H1 (cell line): ENCODE results near the gene ATF7IP2. TPM values are rescaled to one million over a fixed set of nuclear protein-coding genes. Genes with fewer than 3 reads are reported as not detected.

Source experiments
- CTCF ChIA-PET: fragments of 300-600 bp; sonication (Branson Sonifier 250); formaldehyde crosslinking; loops from one replicate; lab custom pipeline; 2021; ENCODE audit not compliant: partially characterized antibody; lab: Charles Lee
- POLR2A ChIA-PET: fragments of 300-600 bp; sonication (Branson Sonifier 250); formaldehyde crosslinking; loops from one replicate; lab custom pipeline; 2021; ENCODE audit warnings: inconsistent platforms; ENCODE audit not compliant: partially characterized antibody; lab: Charles Lee
- DNase-seq, 2 experiments: peaks; one replicate each; pipeline versions ENCODE4 v3.0.0 to v3.0.0-alpha.2; 2010 to 2022; ENCODE audit warnings: low spot score in 2 of 2, low read depth in 1 of 2, mixed read lengths in 1 of 2
- FAIRE-seq: peaks from 2 replicates; lab custom pipeline; 2011; peaks lifted over from hg19 to GRCh38; lab: Jason Lieb, UNC
- H2AFZ ChIP-seq: 2 replicates; pipeline ENCODE4 v1.8.1; 2012; ENCODE audit warnings: low read length, inconsistent platforms
- H2AK5ac ChIP-seq: 2 replicates; pipeline ENCODE4 v1.6.1; 2013; ENCODE audit warnings: low read depth, low read length
- H2BK120ac ChIP-seq: replicated peaks from 2 replicates; pipeline ENCODE3; 2013; ENCODE audit warnings: low read depth, low read length, inconsistent platforms
- H2BK12ac ChIP-seq: 2 replicates; pipeline ENCODE4 v1.6.1; 2013; ENCODE audit warnings: low read depth, low read length
- H2BK15ac ChIP-seq: 2 replicates; pipeline ENCODE4 v1.6.1; 2013; ENCODE audit warnings: low read length
- H2BK20ac ChIP-seq: 2 replicates; pipeline ENCODE4 v1.6.1; 2013; ENCODE audit warnings: low read length
- H2BK5ac ChIP-seq: 2 replicates; pipeline ENCODE4 v1.6.1; 2013; ENCODE audit warnings: low read depth, low read length
- H3K14ac ChIP-seq: 2 replicates; pipeline ENCODE4 v1.6.1; 2013; ENCODE audit warnings: inconsistent platforms; ENCODE audit not compliant: insufficient read length
- H3K18ac ChIP-seq: 2 replicates; pipeline ENCODE4 v1.6.1; 2013; ENCODE audit warnings: low read length; ENCODE audit errors: extremely low read depth
- H3K23ac ChIP-seq: 2 replicates; pipeline ENCODE4 v1.6.1; 2013; ENCODE audit warnings: inconsistent platforms; ENCODE audit not compliant: insufficient read length
- H3K23me2 ChIP-seq: 2 replicates; pipeline ENCODE4 v1.6.1; 2013; ENCODE audit warnings: low read depth, low read length
- H3K27ac ChIP-seq: 2 replicates; pipeline ENCODE4 v1.6.1; 2011; ENCODE audit warnings: low read depth, low read length, inconsistent platforms
- H3K27me3 ChIP-seq, 4 experiments: replicated peaks in 1 of 4; 1 replicate in 1 of 4; 2 replicates in 3 of 4; pipeline versions ENCODE4 v1.6.1 to v1.8.1; 2011 to 2013; ENCODE audit warnings: low read length in 3 of 4, mild to moderate bottlenecking in 3 of 4, inconsistent platforms in 2 of 4, mixed read lengths in 2 of 4, moderate library complexity in 1 of 4; ENCODE audit not compliant: control insufficient read depth in 3 of 4, insufficient read depth in 3 of 4; ENCODE audit errors: extremely low read depth in 1 of 4
- H3K36me3 ChIP-seq, 4 experiments: 2 replicates each; pipeline versions ENCODE4 v1.6.1 to v1.8.1; 2011 to 2013; ENCODE audit warnings: mild to moderate bottlenecking in 4 of 4, low read length in 3 of 4, moderate library complexity in 2 of 4, control low read depth in 1 of 4, inconsistent platforms in 1 of 4; ENCODE audit not compliant: insufficient read depth in 4 of 4, control insufficient read depth in 2 of 4
- H3K4ac ChIP-seq: replicated peaks from 2 replicates; pipeline ENCODE3; 2013; ENCODE audit warnings: low read length, low read depth, mixed read lengths, inconsistent platforms; ENCODE audit not compliant: insufficient read length
- H3K4me1 ChIP-seq, 4 experiments: replicated peaks in 1 of 4; 1 replicate in 1 of 4; 2 replicates in 3 of 4; pipeline versions ENCODE4 v1.6.1 to v1.8.1; 2011 to 2013; ENCODE audit warnings: low read length in 3 of 4, inconsistent platforms in 2 of 4, mixed read lengths in 1 of 4; ENCODE audit not compliant: insufficient read depth in 4 of 4, control insufficient read depth in 3 of 4
- H3K4me2 ChIP-seq, 2 experiments: 2 replicates each; pipeline versions ENCODE4 v1.6.1 to v1.8.1; 2011 to 2013; ENCODE audit warnings: low read depth in 2 of 2, low read length in 2 of 2, control low read depth in 1 of 2, inconsistent platforms in 1 of 2, mild to moderate bottlenecking in 1 of 2; ENCODE audit not compliant: insufficient read depth in 1 of 2
- H3K4me3 ChIP-seq, 4 experiments: fragments of 200-600, 300-600 bp in 1 of 4; sonication (generic), shearing (Covaris generic), sonication (Bioruptor Twin) in 1 of 4; 2 replicates each; pipeline versions ENCODE4 v1.5.1 to v1.8.1; 2011 to 2016; ENCODE audit warnings: low read length in 4 of 4, low read depth in 3 of 4, control low read depth in 2 of 4, inconsistent platforms in 2 of 4, mild to moderate bottlenecking in 2 of 4, mixed read lengths in 1 of 4, moderate library complexity in 1 of 4; ENCODE audit not compliant: insufficient read depth in 2 of 4; ENCODE audit errors: extremely low read depth in 1 of 4
- H3K56ac ChIP-seq: replicated peaks from 2 replicates; pipeline ENCODE3; 2013; ENCODE audit warnings: low read depth, mild to moderate bottlenecking, mixed read lengths, low read length, inconsistent platforms; ENCODE audit not compliant: insufficient read length
- H3K79me1 ChIP-seq: 2 replicates; pipeline ENCODE4 v1.6.1; 2013; ENCODE audit warnings: low read depth, low read length, control low read depth
- H3K79me2 ChIP-seq, 2 experiments: 2 replicates each; pipeline versions ENCODE4 v1.6.1 to v1.8.1; 2012 to 2013; ENCODE audit warnings: low read length in 2 of 2, mild to moderate bottlenecking in 2 of 2, inconsistent platforms in 1 of 2; ENCODE audit not compliant: insufficient read depth in 2 of 2, control insufficient read depth in 1 of 2
- H3K9ac ChIP-seq, 4 experiments: replicated peaks in 1 of 4; 1 replicate in 1 of 4; 2 replicates in 3 of 4; pipeline versions ENCODE4 v1.6.1 to v1.8.1; 2011 to 2013; ENCODE audit warnings: low read depth in 3 of 4, low read length in 3 of 4, control low read depth in 2 of 4, mild to moderate bottlenecking in 2 of 4, moderate library complexity in 2 of 4, inconsistent platforms in 1 of 4; ENCODE audit errors: extremely low read depth in 1 of 4
- H3K9me3 ChIP-seq, 2 experiments: 2 replicates each; pipeline versions ENCODE4 v1.6.1 to v1.8.1; 2012 to 2013; ENCODE audit warnings: mild to moderate bottlenecking in 2 of 2, moderate library complexity in 2 of 2, control low read depth in 1 of 2, inconsistent platforms in 1 of 2, low read depth in 1 of 2, low read length in 1 of 2, mixed read lengths in 1 of 2; ENCODE audit not compliant: insufficient read depth in 2 of 2
- H4K20me1 ChIP-seq, 2 experiments: replicated peaks in 1 of 2; 2 replicates each; pipeline versions ENCODE3 to v1.8.1; 2011 to 2013; ENCODE audit warnings: inconsistent platforms in 2 of 2, low read length in 2 of 2, mild to moderate bottlenecking in 1 of 2; ENCODE audit not compliant: insufficient read depth in 2 of 2, control insufficient read depth in 1 of 2
- H4K5ac ChIP-seq: 2 replicates; pipeline ENCODE4 v1.6.1; 2013; ENCODE audit warnings: low read length, low read depth, mixed read lengths, inconsistent platforms; ENCODE audit not compliant: insufficient read length
- H4K8ac ChIP-seq: 2 replicates; pipeline ENCODE4 v1.8.0; 2013; ENCODE audit warnings: mild to moderate bottlenecking, moderate library complexity, low read length, inconsistent platforms; ENCODE audit not compliant: insufficient read depth; ENCODE audit errors: extremely low read depth
- H4K91ac ChIP-seq: replicated peaks from 2 replicates; pipeline ENCODE3; 2013; ENCODE audit warnings: low read length, mixed read lengths, inconsistent platforms; ENCODE audit not compliant: insufficient read length
- WGBS, 2 experiments: shearing (Covaris generic) in 1 of 2; methylation state at CpG; one replicate each; pipeline versions ENCODE4 v1.1.6 to v1.1.7; 2013 to 2015; ENCODE audit warnings: low lambda C conversion rate in 2 of 2, mixed read lengths in 2 of 2, inconsistent platforms in 1 of 2, low coverage in 1 of 2, missing lambda C conversion rate in 1 of 2; ENCODE audit not compliant: insufficient replicate concordance in 2 of 2, insufficient coverage in 1 of 2, insufficient read length in 1 of 2; ENCODE audit errors: extremely low coverage in 1 of 2, missing lambda C conversion rate in 1 of 2; 5-methylcytosine and 5-hydroxymethylcytosine counted together
- polyA plus RNA-seq, 7 experiments: library from polyadenylated mRNA; depleted of rRNA in 3 of 7; stranded (reverse) in 5 of 7; unstranded in 2 of 7; fragments of >200 nt in 5 of 7; fragments of 200-250 nt in 2 of 7; gene quantifications; 1 replicate in 5 of 7; 2 replicates in 1 of 7; 4 replicates in 1 of 7; pipeline versions ENCODE4 v1.2.1 to v1.2.3, GENCODE V29; 2011 to 2013; ENCODE audit warnings: missing spikeins in 2 of 7, mixed read lengths in 2 of 7
- total RNA-seq: library from RNA; stranded (reverse); fragmentation: NEBNext Ultra II Directional; extraction: Animal tissue kit (Norgen Biotek cat#: 25700); gene quantifications from 2 replicates; pipeline ENCODE4 v1.2.1, GENCODE V29; 2021

ATF7IP2 gene
- total and polyA plus RNA-seq, 2 of the 8 experiments (the other 6 are each of a cell fraction or from before 2014, with no cell fraction given): 28.7 to 32.8 TPM

- no peak for DNase-seq
- Histone ChIP-seq H3K14ac (no peak overlapping the region), H3K9me3 (no peaks in the 10 kb centered on the region), H2AK5ac (no peak overlapping the region), H3K23ac (no peak overlapping the region), H3K27me3 (no peaks in the 10 kb centered on the region), H4K20me1 (no peaks in the 10 kb centered on the region), H3K9ac (no peak overlapping the region), H2AFZ (no peak overlapping the region), H3K79me2 (no peaks in the 10 kb centered on the region), H4K5ac (no peak overlapping the region), H2BK20ac (no peak overlapping the region), H3K27ac (no peak overlapping the region), H3K56ac (no peak overlapping the region), H2BK5ac (no peak overlapping the region), H3K18ac (no peak overlapping the region), H3K4me2 (no peak overlapping the region), H3K4me1 (no peaks in the 10 kb centered on the region), H3K4me3 (no peak overlapping the region), H3K4ac (no peak overlapping the region), H3K36me3 (0 out of 8 replicates have a peak, but pooled peaks cover 0 to 2% (median 0%) of the 10 kb centered on the region in 4 experiments), H2BK12ac (no peak overlapping the region), H4K8ac (no peak overlapping the region), H3K79me1 (no peaks in the 10 kb centered on the region), H2BK120ac (no peak overlapping the region), H3K23me2 (no peaks in the 10 kb centered on the region), H4K91ac (no peak overlapping the region), H2BK15ac (no peak overlapping the region)
- WGBS, 2 experiments: 86% methylated on average over 2 of the region's 2 CpGs; no CpG with 5 or more reads in 1 of the 2 experiments
- FAIRE-seq: no peak
- ChIA-PET POLR2A (no interaction called here), CTCF (interaction anchor here (0.7 kb wide), 1 partner anchor 38 kb away, joined by 3 read pairs; no protein-coding TSS in a partner anchor)
Measured at GRCh38 chr16:10465821-10466220, 80.0 kb downstream of the ATF7IP2 start.
